HG02840 (cell line): Measurements from ENCODE around the gene PRMT3.
"Not testable (repeated sequence)": the region's sequence is repeated elsewhere in the genome, so short reads cannot be mapped to it uniquely, and the experiment has no call there.

Experiments used
- ATAC-seq: cut with Tn5 transposase; IDR thresholded peaks from one replicate; pipeline ENCODE4 v1.9.1; 2021; ENCODE audit warnings: mild to moderate bottlenecking, moderate library complexity, moderate number of reproducible peaks; ENCODE audit not compliant: unreplicated experiment, low FRiP score

Gene PRMT3

DNA sequence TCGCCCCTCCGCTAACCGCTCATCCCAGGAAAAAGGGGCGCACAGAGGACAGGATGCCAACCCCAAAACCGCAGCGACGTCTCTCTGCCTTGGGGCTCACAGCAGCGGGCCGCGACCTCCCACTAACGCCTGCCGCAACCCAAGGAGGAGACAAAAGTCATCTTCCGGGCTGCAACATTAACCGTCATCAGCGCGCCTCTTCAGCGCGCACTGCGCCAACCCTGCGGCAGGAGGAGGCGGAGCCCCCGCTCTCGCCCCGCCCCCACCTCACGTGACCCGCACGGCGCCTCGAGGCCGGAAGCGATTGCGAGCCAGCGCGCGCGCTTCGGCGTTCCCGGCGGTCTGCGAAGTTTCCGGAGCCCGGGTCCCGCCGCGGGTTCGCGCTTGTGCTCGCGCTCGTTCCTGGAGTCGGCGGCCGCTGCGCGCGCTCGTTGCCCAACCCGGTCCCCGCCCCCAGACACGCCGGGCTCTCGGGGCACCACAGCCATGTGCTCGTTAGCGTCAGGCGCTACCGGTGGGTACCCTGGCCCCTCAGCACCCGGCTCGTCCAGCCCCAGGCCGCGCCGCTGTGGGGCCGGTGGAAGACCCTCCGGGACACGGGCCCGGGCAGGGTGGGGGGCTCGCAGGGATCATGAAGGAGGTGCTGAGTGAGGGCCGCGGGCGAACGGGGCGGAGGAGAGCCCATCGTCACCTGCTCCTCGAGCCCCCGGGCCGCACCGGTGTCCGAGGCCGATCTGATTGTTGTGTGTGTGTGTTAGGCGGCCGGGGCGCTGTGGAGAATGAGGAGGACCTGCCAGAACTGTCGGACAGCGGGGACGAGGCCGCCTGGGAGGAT lies at the start of gene PRMT3:
TSS of gene PRMT3 (plus strand) at position 456 of the 835 bp plus-strand sequence. CDS start at position 487, 31 bp downstream.
- ATAC-seq, result peak; percentile 87

DNA sequence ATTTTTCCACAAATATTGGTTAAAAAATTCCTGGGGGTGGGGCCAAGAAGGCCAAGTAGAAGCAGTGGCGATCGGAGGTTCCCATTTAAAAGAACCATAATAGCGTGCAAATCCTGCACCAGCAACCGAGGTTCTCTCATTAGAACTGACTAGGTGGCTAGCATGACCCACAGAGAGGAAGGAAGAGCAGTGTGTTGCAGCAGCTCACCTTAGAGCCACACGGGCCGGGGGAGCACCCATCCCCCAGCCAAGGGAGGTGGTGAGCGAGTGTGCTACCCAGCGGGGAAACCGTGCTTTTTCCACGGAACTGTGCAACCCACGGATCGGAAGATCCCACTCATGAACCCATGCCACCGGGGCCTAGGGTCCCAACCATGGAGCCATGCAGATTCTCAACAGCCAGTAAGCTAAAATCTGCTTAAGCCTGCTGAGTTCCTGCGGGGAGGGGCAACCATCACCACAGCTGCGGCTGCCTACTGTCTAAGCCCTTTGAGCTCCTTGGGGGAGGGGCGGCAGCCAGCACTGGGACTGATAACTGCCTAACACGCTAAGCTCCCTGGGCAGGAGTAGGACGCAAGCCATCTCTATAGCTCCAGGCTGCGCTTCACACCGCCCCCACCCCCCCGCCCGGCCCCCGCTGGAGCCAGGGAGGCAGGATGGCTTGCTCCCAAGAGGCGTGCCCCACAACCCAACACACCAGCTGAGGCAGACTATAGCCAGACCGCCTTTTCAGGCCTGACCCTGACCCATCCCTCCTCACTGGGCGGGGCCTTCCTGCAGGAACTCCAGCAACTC lies 45.0 kb upstream of the PRMT3 start:
- no peak for ATAC-seq

DNA sequence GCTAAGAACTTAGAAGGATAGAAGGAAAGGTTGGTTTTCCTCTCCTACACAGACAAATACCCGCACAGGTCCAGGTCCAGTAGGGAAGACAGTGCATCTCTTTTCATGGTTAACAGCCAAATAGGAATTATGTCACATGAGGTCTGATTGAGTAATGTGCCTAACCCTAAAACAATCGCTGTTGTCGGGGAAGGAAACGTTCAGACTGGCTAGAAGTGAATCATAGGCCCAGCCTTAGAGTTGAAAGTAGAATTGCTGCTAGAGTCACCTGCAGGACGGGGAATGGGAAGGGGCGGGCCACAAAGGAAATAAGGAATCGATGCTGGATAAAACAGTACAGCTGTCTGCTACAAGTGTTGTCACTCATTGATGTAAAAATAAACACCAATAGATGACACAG lies 36.4 kb upstream of the PRMT3 start:
- no peak for ATAC-seq

DNA sequence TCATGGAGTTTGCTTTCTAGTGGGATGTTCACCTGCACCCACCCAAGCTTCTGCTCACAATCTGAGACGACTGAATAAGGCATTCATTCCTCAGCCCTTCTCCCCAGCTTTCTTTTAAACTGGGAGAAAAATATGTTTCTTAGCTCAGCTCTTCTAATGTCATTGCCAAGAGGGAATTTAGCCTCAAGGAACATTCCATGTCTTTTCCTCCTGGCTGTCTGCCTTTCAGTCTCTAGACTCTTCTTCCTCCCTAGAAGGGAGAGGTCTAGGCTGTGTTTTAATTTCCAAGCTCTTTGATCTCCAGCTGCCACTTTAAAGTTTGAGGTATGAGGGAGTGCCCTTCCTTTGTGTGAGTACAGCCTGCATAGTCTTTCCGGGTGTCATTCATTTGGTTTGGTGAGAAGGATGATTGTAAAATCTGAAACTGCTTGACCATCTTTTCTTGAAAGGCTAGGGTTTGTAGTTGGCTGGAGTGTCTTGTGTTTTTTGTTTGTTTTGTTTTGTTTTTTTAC lies 35.7 kb upstream of the PRMT3 start:
- ATAC-seq, result no peak

DNA sequence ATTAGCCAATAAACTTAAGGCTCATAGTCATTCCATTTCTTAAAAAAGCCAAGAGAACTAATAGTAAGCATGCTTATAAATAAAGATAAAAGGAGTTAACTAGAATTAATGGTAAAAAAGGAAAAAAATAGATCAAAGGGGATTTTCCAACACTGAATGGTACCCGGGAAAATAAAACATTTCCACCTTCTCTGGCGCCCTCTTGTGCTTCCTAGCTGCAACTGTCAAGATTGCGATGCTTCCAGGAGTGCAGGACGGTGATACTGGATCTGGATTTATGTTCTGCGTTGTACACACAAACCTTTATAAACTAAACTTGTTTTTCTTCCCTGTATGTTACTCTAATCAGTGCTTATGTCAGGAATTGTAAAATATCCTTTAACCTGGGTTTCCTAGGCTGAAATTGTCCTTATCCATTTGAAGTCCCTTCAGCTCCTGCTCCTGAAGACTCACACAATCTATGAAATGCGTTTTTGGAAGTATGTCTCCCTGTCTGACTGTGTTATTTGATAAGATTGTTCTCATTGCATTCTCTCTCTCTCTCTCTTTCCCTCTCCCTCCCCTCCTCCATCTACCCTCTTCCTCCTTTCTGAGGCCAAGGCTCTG lies 33.6 kb upstream of the PRMT3 start:
- no peak for ATAC-seq

DNA sequence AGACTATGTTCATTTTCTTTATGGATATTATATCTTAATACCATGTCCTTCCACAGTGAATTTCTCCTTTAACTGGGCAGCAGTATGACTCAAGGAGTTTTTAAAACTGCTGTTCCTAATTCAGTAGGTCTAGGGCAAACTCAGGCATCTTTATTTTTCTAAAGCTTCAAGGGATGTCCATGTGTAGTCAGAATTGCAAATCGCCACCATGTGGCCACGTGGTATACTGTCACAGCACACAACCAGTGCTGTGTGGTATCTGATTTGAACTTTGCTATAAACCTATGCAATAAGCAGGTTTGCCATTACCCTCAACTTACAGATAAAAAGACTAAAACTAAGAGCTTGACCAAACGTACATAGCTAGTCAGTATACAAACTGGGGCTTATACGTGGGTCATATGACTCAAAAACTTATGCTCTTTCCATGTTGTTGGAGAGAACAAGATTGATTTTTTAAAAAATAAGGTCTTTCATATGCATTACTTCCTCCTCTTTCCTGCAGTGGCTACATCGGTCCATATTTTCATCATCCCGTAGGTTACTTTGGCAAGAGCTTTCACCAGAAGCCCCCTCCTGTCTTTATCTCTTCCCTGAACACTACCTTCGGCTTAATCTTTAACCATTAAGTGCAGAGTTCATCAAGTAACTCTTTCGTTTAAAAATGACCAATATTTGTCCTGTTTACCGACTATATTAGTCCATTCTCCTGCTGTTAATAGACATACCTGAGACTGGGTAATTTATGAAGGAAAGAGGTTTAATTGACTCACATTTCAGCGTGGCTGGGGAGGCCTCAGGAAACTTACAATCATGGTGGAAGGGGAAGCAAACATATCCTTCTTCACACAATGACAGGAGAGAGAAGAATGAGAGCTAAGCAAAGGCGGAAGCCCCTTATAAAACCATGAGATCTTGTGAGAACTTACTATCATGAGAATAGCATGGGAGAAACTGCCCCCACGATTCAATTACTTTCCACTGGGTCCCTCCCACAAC lies 32.0 kb upstream of the PRMT3 start:
- peak; percentile 71 for ATAC-seq

DNA sequence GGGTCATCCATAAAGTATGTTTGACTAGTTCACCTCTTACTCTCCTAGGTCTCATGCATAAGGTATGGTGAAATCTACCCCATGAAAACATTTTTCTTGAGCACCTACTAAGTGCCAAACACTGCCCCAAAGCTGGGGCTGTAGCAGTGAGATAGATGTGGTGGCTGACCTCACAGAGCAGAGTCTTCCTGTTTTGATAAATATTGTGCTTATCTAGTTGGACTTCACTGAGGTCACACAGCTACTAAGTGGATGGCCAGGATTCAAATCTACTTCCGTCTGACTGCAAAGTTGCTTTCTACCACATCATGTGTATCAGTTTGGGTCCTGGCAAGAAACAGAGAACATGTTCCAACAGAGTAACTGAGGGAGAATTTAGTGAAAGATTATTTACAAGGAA lies 30.4 kb upstream of the PRMT3 start:
- no peak for ATAC-seq

DNA sequence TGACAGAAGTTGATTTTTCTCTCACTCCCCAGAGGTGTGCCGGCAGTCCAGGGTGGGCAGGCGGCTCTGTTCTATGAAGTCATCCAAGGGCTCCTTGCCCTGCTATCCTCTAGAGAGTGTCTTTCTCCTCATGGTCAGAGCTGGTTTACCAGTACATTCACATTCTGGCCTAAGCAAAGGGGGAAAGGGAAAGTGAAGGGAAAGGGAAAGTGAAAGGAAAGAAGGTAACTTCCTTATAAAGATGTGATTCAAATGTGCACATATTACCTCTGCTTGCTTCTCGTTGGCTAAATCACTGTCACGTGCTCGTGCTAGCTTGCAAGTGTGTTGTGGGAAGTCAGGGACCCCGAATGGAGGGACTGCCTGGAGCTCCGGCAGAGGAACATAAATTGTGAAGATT lies 26.9 kb upstream of the PRMT3 start:
- ATAC-seq, result no peak

DNA sequence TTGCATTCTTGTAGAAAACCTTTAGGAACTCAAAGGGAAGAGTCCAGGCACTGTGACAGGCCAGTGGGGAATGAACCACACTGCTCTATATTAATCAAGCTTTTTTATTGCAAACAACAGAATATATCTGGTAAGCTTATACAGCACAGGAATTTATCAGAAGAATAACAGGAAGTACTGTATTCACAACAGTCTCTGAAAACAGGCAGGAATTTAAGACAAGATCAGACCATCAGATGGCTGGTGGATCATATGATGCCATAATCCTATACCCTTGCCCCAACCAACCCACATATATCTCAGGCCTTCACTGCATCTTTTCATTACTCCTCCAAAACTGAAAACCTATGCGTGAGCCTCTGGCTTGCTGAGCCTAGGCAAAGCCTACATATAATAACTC lies 25.0 kb upstream of the PRMT3 start:
- ATAC-seq, result no peak

DNA sequence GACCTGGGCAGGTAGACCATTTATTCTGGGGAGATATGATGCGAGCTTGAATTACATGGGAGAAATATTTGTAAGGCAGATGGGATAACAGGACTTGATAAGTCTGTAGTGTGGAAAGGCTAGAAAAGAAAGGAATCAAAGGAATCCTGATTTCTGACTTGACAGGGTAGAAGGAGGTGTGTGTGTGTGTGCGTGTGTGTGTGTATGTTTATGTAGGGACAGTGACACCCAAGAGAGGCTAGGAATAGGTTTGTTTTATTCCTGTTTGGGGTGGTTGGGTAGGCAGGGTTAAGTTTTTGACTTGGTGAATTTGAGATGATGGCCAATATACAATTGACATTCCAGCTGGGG lies 24.4 kb upstream of the PRMT3 start:
- no peak for ATAC-seq

DNA sequence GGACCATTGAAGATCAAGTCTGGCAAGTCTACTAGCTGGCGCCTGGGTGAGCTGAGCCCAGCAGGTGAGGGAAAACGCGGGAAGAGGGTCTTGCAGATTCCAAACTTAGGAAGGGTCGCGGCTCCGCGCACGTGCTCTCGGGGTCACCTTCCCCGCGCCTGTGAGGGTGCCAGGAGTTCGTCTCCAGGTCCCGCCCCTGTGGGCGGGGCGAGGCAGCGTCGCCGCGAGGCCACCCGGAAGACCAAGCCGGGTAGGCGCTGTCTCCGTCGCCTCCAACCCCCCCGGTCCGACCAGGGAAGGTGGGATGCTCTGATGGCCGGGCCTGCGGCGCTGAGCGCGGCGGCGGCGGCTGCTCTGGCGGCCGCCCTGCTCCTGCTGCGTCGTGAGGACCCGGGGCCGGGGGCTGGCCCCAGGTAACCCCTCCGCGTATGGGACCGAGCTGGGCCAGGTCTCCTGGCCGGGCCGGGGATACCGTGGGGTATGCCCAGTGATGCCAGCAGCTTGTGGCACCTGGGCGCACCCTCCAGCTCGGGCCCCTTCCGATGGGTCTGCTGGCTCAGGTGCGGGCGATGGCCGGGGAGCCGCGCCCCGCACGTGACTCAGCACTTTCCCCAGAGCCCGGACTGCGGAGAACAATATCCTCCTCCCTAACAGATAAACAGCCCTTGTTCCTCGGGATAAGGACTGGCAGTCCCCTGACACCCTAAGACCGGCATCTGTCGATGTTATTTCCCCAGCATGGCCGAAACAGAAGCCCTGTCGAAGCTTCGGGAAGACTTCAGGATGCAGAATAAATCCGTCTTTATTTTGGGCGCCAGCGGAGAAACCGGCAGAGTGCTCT lies 23.8 kb upstream of the PRMT3 start, which contains the start of gene HTATIP2:
TSS of gene HTATIP2 (plus strand) at position 215 of the 841 bp plus-strand sequence. CDS start at position 739, 524 bp downstream.
- ATAC-seq, result peak; percentile 90

DNA sequence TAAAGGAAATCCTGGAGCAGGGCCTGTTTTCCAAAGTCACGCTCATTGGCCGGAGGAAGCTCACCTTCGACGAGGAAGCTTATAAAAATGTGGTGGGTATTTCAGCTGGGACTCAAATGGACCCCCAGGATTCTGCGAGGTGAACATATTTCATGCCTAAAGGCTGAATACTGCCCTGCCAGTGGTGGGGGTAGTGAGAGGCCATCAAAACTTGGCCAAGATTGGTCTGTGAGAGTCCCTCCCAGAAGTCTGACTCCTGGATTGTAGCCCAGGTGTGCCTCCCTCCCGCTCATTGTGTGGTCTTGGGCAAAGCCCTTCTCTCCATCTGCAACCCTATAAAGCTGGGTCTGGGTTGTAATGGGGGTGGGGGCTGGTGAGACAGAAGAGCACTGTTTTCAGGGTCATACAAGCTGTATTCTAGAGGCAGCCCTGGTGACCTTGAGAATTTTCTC lies 23.1 kb upstream of the PRMT3 start:
- ATAC-seq, result no peak

DNA sequence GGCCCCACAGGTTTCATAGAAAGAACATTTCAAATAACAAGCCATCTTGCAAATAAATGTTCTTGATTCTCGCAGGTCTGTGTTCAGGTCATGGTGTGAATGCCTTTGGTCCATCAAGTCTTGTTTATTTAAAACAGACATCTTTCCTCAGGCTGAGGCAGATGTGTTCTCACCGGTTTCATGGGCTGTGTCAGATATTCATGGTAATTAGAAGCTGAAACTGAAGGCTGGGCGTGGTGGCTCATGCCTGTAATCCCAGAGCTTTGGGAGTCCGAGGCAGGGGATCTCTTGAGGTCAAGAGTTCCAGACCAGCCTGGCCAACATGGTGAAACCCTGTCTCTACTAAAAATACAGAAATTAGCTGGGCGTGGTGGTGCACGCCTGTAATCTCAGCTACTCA lies 22.1 kb upstream of the PRMT3 start:
- not testable (repeated sequence) for ATAC-seq

DNA sequence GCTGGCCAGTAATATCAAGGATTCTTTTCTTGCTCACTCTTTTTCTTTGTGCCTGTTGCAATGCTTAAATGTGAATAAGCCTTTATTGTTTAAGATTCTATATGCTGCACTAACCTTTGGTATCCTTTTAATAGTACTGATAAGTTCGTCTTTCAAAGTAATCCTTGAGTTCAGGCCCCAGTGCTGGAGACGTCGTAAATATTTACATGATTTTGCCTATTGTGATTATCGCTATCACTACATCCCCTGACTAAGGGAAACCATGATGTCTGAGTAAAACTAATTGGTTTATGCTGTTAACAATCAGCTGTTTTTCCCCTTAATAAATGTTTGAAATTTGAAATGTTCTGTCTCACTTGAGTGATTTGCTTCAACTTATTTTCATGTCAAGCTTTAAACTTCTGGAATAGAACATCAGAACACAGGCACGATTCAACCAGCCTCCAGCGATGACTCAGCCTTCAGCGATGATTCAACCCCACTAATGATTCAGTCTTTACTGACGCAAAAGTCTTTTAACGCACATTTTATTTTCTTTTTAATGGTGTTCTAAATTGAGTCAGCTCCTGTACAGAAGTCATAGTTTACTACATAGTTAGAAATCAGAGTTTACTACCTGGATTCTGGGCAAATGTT lies 20.1 kb upstream of the PRMT3 start:
- ATAC-seq, result no peak

DNA sequence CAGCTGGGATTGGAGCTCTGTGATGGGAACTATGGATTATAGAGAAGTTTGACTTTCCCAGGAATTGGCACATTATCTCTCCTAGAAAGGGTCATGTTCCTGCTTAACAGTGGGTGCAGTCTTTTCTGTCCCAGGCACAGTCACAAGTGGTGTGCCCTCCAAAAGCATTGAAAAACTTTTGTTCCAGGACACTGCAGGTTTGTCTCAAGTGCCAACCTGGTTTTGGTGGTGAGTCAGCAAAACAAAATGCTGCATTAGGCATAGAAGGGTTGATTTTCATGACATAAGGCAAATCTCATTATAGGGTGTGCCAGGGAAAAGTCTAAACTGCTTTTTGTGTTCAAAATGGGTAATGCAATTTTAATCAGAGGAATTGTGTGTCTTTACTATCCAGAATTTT lies 19.1 kb upstream of the PRMT3 start:
- ATAC-seq, result no peak

DNA sequence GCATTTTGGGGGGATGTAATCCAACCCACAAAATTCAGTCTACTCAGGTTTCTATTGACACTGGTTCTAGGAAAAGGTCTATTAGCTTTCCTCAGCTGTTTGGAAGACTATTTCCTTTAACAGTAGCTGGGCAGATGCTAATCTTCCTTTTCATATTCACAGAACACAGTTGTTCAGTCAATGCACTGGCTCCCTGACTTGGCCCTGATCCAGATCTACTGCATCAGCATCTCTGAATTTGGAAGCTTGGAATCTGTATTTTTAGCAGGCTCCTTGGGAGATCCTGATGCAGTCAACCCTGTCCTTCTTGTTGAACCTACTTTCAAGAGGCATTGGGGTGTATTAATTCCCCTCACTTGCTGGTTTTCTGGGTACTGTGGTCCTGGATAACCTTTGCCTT lies 17.7 kb upstream of the PRMT3 start:
- ATAC-seq, result no peak

DNA sequence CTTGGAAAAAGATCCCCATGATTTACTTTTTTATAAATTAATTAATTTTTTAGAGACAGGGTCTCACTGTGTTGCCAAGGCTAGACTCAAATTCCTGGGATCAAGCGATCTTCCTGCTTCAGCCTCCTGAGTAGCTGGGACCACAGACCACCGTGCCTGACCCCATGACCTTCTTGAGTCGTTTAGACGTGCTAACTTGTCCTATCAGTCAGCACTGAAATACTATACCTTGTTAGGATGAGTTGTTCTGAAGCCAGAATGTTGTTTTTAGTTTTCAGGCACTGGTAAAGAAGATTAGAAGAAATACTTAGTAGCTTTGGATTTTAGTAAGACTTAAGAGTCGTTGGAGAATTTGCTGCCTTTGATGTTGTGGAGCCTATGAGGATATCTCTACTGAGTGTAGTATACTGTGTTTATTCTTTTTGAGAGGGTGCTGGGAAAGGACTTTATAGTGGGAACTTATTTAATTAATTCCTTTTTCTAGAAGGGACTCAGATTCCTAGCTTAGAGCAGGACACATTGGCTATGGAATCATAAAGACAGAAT lies 15.4 kb upstream of the PRMT3 start:
- no peak for ATAC-seq

DNA sequence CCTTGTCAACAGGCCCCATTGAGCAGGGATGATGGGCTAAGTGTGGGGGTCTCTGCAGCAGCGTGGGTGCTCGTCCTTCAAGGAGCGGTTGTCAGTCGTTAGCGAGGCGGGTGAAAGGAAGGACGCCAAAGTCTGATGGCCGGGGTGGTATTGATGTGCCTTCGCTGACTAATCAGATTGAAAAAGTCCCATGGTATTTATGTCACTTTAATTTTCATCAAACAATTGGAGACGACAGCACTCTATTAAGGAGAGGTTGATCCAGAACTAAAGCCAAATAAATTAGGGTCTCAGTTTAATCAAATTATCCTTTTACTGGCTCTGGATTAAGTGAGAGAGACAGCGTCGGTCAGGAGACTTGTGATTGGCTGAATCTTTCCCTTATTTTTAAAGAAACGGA lies 14.4 kb upstream of the PRMT3 start:
- no peak for ATAC-seq
